Prostate gland (tissue), 2 donors: Measurements from ENCODE around the gene MOK. TPM values are rescaled to one million over a fixed set of nuclear protein-coding genes. Genes with fewer than 3 reads are reported as not detected.

Source experiments
- DNase-seq: peaks from one replicate; pipeline ENCODE4 v3.0.0-alpha.2; 2019; ENCODE audit warnings: low spot score
- H3K27ac ChIP-seq, 2 donors: fragments of 200-600 bp; sonication (generic); 2 replicates each; pipeline ENCODE4 v1.5.1; 2017 to 2019
- H3K27me3 ChIP-seq: fragments of 200-600 bp; sonication (generic); replicated peaks from 2 replicates; pipeline ENCODE4 v1.5.1; 2019; ENCODE audit not compliant: insufficient read depth
- H3K36me3 ChIP-seq, 2 donors: fragments of 200-600 bp; sonication (generic); 1 replicate in 1 of 2; 2 replicates in 1 of 2; pipeline versions ENCODE4 v1.5.1 to v1.8.1; 2017 to 2019
- H3K4me1 ChIP-seq: fragments of 200-600 bp; sonication (generic); replicated peaks from 2 replicates; pipeline ENCODE4 v1.5.1; 2019
- H3K4me3 ChIP-seq, 2 donors: fragments of 200-600 bp; sonication (generic); 2 replicates each; pipeline ENCODE4 v1.5.1; 2017 to 2019
- H3K9me3 ChIP-seq: fragments of 200-600 bp; sonication (generic); 2 replicates; pipeline ENCODE4 v1.5.1; 2017
- POLR2A ChIP-seq: fragments of 450-650 bp; IDR thresholded peaks from one replicate; pipeline ENCODE4 v1.6.1; 2016; ENCODE audit warnings: antibody characterized with exemption, mild to moderate bottlenecking
- POLR2AphosphoS5 ChIP-seq: sonication (generic); formaldehyde crosslinking; IDR thresholded peaks from one replicate; pipeline ENCODE4 v1.6.1; 2017; ENCODE audit warnings: antibody characterized with exemption
- WGBS: methylation state at CpG from one replicate; pipeline ENCODE4 v1.1.5; 2018; 5-methylcytosine and 5-hydroxymethylcytosine counted together
- intact Hi-C: fragments of 100-400 bp; cut with DNase I; formaldehyde crosslinking; loops from one replicate; pipeline ENCODE4 v1.14.2; 2022
- total RNA-seq, 2 donors: library from RNA; depleted of rRNA; stranded (reverse); fragments of >200 nt; gene quantifications; one replicate each; pipeline ENCODE4 v1.1.0, GENCODE V29; 2016
- TF ChIP-seq, protein P1 (sequence below), 4 experiments: fragments of 200-600 bp in 2 of 4; fragments of 450-650 bp in 2 of 4; sonication (generic) in 2 of 4; IDR thresholded peaks; 1 replicate in 3 of 4; 2 replicates in 1 of 4; pipeline ENCODE4 v1.5.1; 2016 to 2019; ENCODE audit warnings: antibody characterized with exemption in 4 of 4, mild to moderate bottlenecking in 2 of 4, moderate library complexity in 2 of 4

Gene MOK
- total RNA-seq, 2 donors from 2014 or later = 17.8 to 95.5 TPM

DNA sequence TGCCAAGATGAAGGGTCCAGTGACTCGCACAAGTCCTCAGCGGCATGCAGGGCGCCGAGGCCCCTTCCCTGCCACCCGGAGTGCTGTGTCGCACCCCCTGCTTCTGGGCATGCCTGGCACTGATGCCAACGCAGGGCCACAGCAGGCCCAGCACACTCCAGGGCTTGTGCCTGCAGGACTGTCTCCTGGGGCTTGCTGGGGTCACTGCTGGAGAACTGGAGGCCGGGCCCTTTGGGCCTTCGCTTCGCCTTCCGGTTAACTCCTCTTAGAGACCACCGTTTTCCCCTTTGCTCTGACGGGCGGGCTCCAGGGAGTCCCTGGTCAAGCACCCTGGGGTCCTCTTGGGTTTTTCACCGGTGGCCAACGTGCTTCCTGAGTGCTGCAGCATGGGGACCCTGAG is 85.6 kb downstream of the MOK start:
- no peak for DNase-seq
- Histone ChIP-seq H3K27me3 (no peaks in the 10 kb centered on the region), H3K27ac (no peak overlapping the region), H3K4me1 (peaks cover 6% of the 10 kb centered on the region), H3K36me3 (no peaks in the 10 kb centered on the region), H3K4me3 (no peak overlapping the region), H3K9me3 (no peaks in the 10 kb centered on the region)
- 94% methylated on average over 12 of the region's 16 CpGs for WGBS
- intact Hi-C loops = no loop called here
- TF ChIP-seq POLR2A (no peak), POLR2AphosphoS5 (no peak)
- TF ChIP-seq, protein P1, sequence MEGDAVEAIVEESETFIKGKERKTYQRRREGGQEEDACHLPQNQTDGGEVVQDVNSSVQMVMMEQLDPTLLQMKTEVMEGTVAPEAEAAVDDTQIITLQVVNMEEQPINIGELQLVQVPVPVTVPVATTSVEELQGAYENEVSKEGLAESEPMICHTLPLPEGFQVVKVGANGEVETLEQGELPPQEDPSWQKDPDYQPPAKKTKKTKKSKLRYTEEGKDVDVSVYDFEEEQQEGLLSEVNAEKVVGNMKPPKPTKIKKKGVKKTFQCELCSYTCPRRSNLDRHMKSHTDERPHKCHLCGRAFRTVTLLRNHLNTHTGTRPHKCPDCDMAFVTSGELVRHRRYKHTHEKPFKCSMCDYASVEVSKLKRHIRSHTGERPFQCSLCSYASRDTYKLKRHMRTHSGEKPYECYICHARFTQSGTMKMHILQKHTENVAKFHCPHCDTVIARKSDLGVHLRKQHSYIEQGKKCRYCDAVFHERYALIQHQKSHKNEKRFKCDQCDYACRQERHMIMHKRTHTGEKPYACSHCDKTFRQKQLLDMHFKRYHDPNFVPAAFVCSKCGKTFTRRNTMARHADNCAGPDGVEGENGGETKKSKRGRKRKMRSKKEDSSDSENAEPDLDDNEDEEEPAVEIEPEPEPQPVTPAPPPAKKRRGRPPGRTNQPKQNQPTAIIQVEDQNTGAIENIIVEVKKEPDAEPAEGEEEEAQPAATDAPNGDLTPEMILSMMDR (IDR thresholded peaks at IDR 0.05) = no peak

DNA sequence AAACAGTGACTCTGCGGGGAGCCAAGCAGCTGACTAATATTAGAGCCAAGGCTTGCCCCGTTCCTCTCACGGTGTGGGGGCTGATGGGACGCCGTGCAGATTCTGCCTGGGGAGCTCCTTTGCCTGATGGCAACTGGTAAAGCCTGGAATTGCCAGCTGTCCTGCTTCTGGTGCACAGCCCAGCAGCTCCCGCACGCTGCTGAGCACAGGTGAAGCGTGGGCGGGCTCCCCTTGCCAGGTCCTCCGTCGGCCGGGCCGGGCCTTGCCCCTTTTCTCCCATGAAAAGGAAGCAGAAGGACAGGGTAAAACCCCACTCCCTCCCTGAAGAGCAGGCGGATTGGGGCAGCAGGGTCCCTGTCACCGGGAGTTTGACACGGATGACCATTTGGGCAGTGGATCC is 86.3 kb downstream of the MOK start:
- DNase-seq = no peak
- Histone ChIP-seq H3K27me3 (no peaks in the 10 kb centered on the region), H3K9me3 (no peaks in the 10 kb centered on the region), H3K27ac (no peak overlapping the region), H3K4me1 (peaks cover 6% of the 10 kb centered on the region), H3K4me3 (no peak overlapping the region), H3K36me3 (no peaks in the 10 kb centered on the region)
- TF ChIP-seq POLR2A = no peak
- TF ChIP-seq, protein P1 (IDR thresholded peaks at IDR 0.05) = no peak
- TF ChIP-seq POLR2AphosphoS5 = no peak
- 89% methylated on average over 13 of the region's 16 CpGs for WGBS
- intact Hi-C loops = no loop called here

DNA sequence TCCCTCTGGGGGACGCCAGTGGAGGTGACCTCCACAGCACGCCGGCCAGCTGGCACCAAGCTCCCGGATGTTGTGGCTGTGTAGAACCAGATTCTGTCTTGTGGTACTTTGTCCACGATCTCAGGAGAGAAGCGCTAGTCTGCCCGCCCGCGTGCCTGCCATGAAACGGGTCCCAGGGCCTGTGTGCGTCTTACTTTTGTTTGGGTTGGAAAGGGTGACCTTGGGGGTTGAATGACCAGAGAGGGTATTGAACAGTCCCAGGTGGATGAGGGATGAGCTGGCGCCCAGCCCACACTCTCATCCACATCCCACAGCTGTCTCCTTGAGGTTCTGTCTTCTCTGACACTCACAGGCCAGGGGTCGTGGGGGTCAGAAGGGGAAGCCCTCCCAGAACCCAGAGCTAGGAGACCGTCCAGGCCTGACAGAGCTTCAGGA is 87.0 kb downstream of the MOK start:
- H3K27me3 ChIP-seq = no peaks in the 10 kb centered on the region
- H3K36me3 ChIP-seq = no peaks in the 10 kb centered on the region
- H3K9me3 ChIP-seq = no peaks in the 10 kb centered on the region
- no peak for TF ChIP-seq POLR2A
- TF ChIP-seq, protein P1 (IDR thresholded peaks at IDR 0.05) = no peak
- no peak for TF ChIP-seq POLR2AphosphoS5
- 95% methylated on average over 14 of the region's 14 CpGs for WGBS
- intact Hi-C loops = no loop called here
- H3K27ac ChIP-seq = no peak overlapping the region
- peaks cover 6% of the 10 kb centered on the region for H3K4me1 ChIP-seq
- H3K4me3 ChIP-seq = no peak overlapping the region
- DNase-seq = no peak

DNA sequence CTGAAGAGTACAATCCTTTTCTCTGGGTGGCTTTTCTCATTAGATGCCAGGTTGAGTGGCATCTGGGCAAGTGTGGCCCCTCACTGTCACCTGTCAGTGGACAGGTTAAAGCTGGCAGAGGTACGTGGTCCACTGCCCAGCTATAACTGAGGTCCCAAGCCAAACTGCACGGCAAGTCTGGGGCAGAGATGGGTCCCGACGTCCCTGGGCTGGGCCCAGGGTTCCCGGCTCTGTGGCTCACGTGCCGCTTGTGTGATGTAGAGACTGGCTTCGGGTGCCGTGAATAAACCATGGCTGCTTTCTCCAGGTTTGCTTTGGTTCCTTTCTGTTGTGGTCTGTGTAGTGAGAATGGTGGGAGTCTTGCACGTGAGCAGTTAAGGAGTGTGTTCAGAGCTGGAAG is 87.6 kb downstream of the MOK start:
- no peaks in the 10 kb centered on the region for H3K9me3 ChIP-seq
- peaks cover 6% of the 10 kb centered on the region for H3K4me1 ChIP-seq
- H3K36me3 ChIP-seq = no peaks in the 10 kb centered on the region
- intact Hi-C loops = no loop called here
- WGBS = 92% methylated on average over 10 of the region's 10 CpGs
- H3K27me3 ChIP-seq = no peaks in the 10 kb centered on the region
- no peak for DNase-seq
- no peak overlapping the region for H3K27ac ChIP-seq
- TF ChIP-seq, protein P1 (IDR thresholded peaks at IDR 0.05) = no peak
- no peak for TF ChIP-seq POLR2A
- TF ChIP-seq POLR2AphosphoS5 = no peak
- no peak overlapping the region for H3K4me3 ChIP-seq

DNA sequence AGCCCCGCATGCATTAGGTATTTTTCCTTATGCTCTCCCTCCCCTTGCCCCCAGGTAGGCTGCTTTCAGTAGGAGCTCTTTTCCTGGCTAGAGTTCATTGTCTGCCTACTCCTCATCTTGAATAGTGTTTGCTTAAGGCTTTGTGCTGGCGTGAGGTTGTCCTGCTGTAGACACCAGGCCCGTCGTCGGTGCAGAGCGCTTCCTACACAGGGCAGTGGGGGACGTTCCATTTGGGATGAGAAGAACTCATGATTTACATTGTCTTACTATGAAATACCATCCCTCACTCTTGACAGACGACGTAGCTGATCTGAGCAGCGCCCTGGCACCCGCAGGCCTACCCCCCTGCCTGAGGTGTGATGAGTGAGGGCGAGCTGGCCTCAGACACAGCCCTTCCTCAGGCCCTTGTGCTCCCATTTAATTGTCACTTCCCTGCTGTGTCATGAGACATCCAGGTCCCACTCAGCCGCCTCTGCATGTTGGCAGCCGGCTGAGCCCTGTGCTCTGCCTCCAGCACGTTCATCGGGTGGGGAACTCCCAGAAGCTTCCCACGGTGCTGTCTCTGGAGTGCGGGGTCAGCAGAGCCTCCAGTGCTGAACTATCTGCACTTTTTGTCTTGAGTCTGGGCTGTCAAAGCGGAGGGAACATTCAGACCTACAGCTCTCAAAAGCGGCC is 89.3 kb downstream of the MOK start:
- DNase-seq = no peak
- peaks cover 6% of the 10 kb centered on the region for H3K4me1 ChIP-seq
- TF ChIP-seq, protein P1 (IDR thresholded peaks at IDR 0.05) = no peak
- TF ChIP-seq POLR2A (no peak), POLR2AphosphoS5 (no peak)
- no peaks in the 10 kb centered on the region for H3K36me3 ChIP-seq
- WGBS = 56% methylated on average over 19 of the region's 20 CpGs
- H3K27ac ChIP-seq = peak overlapping the region in 1 of 2 donors; percentile 23
- intact Hi-C loops = no loop called here
- no peak overlapping the region for H3K4me3 ChIP-seq
- H3K27me3 ChIP-seq = no peaks in the 10 kb centered on the region
- no peaks in the 10 kb centered on the region for H3K9me3 ChIP-seq
